ENCODE data around the gene UGT2A2. TPM values are rescaled to one million over a fixed set of nuclear protein-coding genes. Genes with fewer than 3 reads are reported as not detected.
"Not testable (repeated sequence)": the region's sequence is repeated elsewhere in the genome, so short reads cannot be mapped to it uniquely, and the experiment has no call there.

The UGT2A2 gene
- total RNA-seq = not detected
- not detected for polyA plus RNA-seq

DNA sequence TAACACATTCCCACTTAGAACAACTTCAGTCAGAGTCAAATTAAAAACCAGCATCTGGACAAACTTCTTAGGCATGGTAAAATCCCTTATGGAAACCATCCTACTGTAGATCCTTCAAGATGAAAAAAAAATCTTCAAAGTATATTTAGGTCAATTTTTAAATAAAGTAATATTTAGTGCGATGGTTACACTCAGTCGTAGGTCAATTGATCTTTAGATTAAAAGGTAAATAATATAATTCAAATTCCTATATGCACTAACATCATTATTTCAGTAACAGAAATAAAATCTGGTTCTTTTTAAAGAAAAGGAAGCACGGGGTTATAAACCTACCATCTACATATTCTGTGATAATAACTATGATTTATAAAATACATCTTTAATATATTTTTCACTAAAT is at the start of gene UGT2A2:
TSS of gene UGT2A2 (minus strand) at position 101 of the 400 bp plus-strand sequence. CDS start at position 99, 2 bp downstream.
- Histone ChIP-seq H3K9me3 (ENCODE audit: control insufficient read depth in 1 of 2, low read length in 2 of 2) (no peaks in the 10 kb centered on the region), H3K27ac (ENCODE audit: low read depth, low read length) (no peak within 1 kb of the TSS), H3K36me3 (ENCODE audit: insufficient read depth, low read length) (no peaks in the 10 kb centered on the region), H3K27me3 (ENCODE audit: insufficient read depth, low read length) (no peaks in the 10 kb centered on the region), H3K4me3 (ENCODE audit: low read length in 2 of 2) (no peak within 1 kb of the TSS), H3K4me1 (ENCODE audit: insufficient read depth, low read length) (no peaks in the 10 kb centered on the region)
- no peak within 1 kb of the TSS for H3K27ac Mint-ChIP-seq
- no peaks in the 10 kb centered on the region for H3K36me3 Mint-ChIP-seq
- no peaks in the 10 kb centered on the region for H3K4me1 Mint-ChIP-seq
- H3K27me3 Mint-ChIP-seq = no peaks in the 10 kb centered on the region
- no peak within 1 kb of the TSS for H3K4me3 Mint-ChIP-seq
- DNase-seq = no peak
- intact Hi-C loops (cut with micrococcal nuclease) = no loop called here
- ChIA-PET POLR2A (ENCODE audit: partially characterized antibody) (no interaction called here), CTCF (ENCODE audit: partially characterized antibody) (no interaction called here)
- H3K9me3 Mint-ChIP-seq = peaks cover 0 to 3% (median 0%) of the 10 kb centered on the region in 8 donors

DNA sequence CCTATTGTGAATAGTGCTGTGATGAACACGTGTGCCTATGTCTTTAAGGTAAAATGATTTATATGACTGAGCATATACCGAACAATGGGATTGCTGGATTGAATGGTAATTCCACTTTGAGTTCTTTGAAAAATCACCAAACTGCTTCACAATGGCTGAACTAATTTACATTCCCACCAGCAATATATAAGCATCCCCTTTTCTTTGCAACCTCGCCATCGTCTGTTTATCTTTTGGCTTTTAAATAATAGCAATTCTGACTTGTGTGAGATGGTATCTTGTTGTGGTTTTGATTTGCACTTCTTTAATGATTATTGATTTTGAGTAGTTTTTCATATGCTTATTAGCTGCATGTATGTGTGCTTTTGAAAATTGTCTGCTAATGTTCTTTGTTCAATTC is 45.4 kb upstream of the UGT2A2 start:
- Mint-ChIP-seq H3K36me3 (no peaks in the 10 kb centered on the region), H3K27me3 (no peaks in the 10 kb centered on the region), H3K9me3 (peaks cover 0 to 2% (median 0%) of the 10 kb centered on the region in 8 donors), H3K4me3 (no peak overlapping the region), H3K27ac (no peak overlapping the region), H3K4me1 (peaks cover 0 to 4% (median 3%) of the 10 kb centered on the region in 4 donors)
- H3K4me3 ChIP-seq (ENCODE audit: low read length in 2 of 2) = no peak overlapping the region
- no peak overlapping the region for H3K27ac ChIP-seq (ENCODE audit: low read depth, low read length)
- intact Hi-C loops (cut with micrococcal nuclease) = no loop called here
- ChIA-PET CTCF (ENCODE audit: partially characterized antibody) (interaction anchor here (1.0 kb wide), 1 partner anchor 138 kb away, joined by 3 read pairs; no protein-coding TSS in a partner anchor), POLR2A (ENCODE audit: partially characterized antibody) (no interaction called here)
- no peaks in the 10 kb centered on the region for H3K27me3 ChIP-seq (ENCODE audit: insufficient read depth, low read length)
- H3K36me3 ChIP-seq (ENCODE audit: insufficient read depth, low read length) = no peaks in the 10 kb centered on the region
- DNase-seq = no peak
- H3K4me1 ChIP-seq (ENCODE audit: insufficient read depth, low read length) = no peaks in the 10 kb centered on the region
- no peaks in the 10 kb centered on the region for H3K9me3 ChIP-seq (ENCODE audit: control insufficient read depth in 1 of 2, low read length in 2 of 2)

DNA sequence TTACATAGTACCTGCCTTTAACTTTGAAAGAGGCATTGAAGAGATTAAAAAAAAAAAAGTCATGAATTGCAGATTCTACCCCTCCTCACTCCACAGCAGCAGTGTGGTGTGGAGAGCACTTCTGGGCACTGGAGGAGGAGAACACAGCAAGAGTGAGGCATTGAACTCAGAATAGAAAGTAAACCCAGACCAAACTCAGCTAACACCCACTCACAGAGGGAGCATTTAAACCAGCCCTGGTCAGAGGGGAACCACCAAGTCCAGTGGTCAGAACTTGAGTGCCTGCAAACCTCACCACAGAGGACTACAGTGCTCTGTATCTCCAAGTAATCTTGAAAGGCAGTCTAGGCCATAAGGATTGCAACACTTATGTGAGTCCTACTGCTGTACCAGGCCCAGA is 29.2 kb upstream of the UGT2A2 start:
- intact Hi-C loops (cut with micrococcal nuclease) = no loop called here
- Mint-ChIP-seq H3K27ac (no peak overlapping the region), H3K36me3 (no peaks in the 10 kb centered on the region), H3K9me3 (peaks cover 0 to 6% (median 0%) of the 10 kb centered on the region in 8 donors), H3K4me1 (no peaks in the 10 kb centered on the region), H3K27me3 (no peaks in the 10 kb centered on the region), H3K4me3 (no peak overlapping the region)
- no peak for DNase-seq
- Histone ChIP-seq H3K27ac (ENCODE audit: low read depth, low read length) (no peak overlapping the region), H3K4me3 (ENCODE audit: low read length in 2 of 2) (no peak overlapping the region), H3K9me3 (ENCODE audit: control insufficient read depth in 1 of 2, low read length in 2 of 2) (no peaks in the 10 kb centered on the region), H3K27me3 (ENCODE audit: insufficient read depth, low read length) (no peaks in the 10 kb centered on the region), H3K4me1 (ENCODE audit: insufficient read depth, low read length) (no peaks in the 10 kb centered on the region), H3K36me3 (ENCODE audit: insufficient read depth, low read length) (no peaks in the 10 kb centered on the region)
- CTCF ChIA-PET (ENCODE audit: partially characterized antibody) = interaction anchor here (0.7 kb wide), 1 partner anchor 531 kb away, joined by 4 read pairs; no protein-coding TSS in a partner anchor
- POLR2A ChIA-PET (ENCODE audit: partially characterized antibody) = no interaction called here

DNA sequence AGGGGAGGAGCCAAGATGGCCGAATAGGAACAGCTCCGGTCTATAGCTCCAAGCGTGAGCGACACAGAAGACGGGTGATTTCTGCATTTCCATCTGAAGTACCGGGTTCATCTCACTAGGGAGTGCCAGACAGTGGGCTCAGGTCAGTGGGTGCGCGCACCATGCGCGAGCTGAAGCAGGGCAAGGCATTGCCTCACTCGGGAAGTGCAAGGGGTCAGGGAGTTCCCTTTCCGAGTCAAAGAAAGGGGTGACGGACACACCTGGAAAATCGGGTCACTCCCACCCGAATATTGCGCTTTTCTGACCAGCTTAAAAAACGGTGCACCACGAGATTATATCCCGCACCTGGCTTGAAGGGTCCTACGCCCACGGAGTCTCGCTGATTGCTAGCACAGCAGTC is 24.6 kb upstream of the UGT2A2 start:
- POLR2A ChIA-PET (ENCODE audit: partially characterized antibody); H3K36me3 Mint-ChIP-seq; H3K27ac ChIP-seq (ENCODE audit: low read depth, low read length); H3K27me3 ChIP-seq (ENCODE audit: insufficient read depth, low read length); H3K4me3 Mint-ChIP-seq; CTCF ChIA-PET (ENCODE audit: partially characterized antibody); H3K27ac Mint-ChIP-seq; H3K27me3 Mint-ChIP-seq; H3K36me3 ChIP-seq (ENCODE audit: insufficient read depth, low read length); H3K4me3 ChIP-seq (ENCODE audit: low read length in 2 of 2); intact Hi-C loops (cut with micrococcal nuclease); H3K9me3 ChIP-seq (ENCODE audit: control insufficient read depth in 1 of 2, low read length in 2 of 2): not testable (repeated sequence)
- H3K4me1 Mint-ChIP-seq = peaks cover 1 to 14% (median 6%) of the 10 kb centered on the region in 4 donors
- peaks cover 16% of the 10 kb centered on the region for H3K4me1 ChIP-seq (ENCODE audit: insufficient read depth, low read length)
- H3K9me3 Mint-ChIP-seq = peaks cover 0 to 20% (median 11%) of the 10 kb centered on the region in 8 donors
- DNase-seq = peak in 1 of 5 donors; percentile 23

DNA sequence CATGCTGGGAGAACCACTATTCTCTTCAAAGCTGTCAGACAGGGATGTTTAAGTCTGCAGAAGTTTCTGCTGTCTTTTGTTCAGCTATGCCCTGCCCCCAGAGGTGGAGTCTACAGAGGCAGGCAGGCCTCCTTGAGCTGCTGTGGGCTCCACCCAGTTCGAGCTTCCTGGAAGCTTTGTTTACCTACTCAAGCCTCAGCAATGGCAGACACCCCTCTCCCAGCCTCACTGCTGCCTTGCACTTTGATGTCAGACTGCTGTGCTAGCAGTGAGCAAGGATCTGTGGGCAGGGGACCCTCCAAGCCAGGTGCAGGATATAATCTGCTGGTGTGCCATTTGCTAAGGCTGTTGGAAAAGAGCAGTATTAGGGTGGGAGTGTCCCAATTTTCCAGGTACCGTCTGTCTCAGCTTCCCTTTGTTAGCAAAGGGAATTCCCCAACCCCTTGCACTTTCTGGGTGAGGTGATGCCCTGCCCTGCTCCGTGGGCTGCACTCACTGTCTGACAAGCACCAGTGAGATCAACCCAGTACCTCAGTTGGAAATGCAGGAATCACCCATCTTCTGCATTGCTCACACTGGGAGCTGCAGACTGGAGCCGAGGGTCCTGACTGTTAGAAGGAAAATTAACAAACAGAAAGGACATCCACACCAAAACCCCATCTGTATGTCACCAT is 21.8 kb upstream of the UGT2A2 start:
- peak overlapping the region in 5 of 7 donors; percentile 17 to 71 (median 46) for H3K27ac Mint-ChIP-seq
- Histone ChIP-seq H3K4me1 (ENCODE audit: insufficient read depth, low read length) (peaks cover 16% of the 10 kb centered on the region), H3K4me3 (ENCODE audit: low read length in 2 of 2) (peak overlapping the region in 1 of 2 donors; percentile 17)
- H3K27ac ChIP-seq (ENCODE audit: low read depth, low read length); H3K27me3 ChIP-seq (ENCODE audit: insufficient read depth, low read length); H3K36me3 ChIP-seq (ENCODE audit: insufficient read depth, low read length); H3K36me3 Mint-ChIP-seq; H3K9me3 ChIP-seq (ENCODE audit: control insufficient read depth in 1 of 2, low read length in 2 of 2); CTCF ChIA-PET (ENCODE audit: partially characterized antibody); H3K27me3 Mint-ChIP-seq; intact Hi-C loops (cut with micrococcal nuclease): not testable (repeated sequence)
- peaks cover 0 to 20% (median 12%) of the 10 kb centered on the region in 8 donors for H3K9me3 Mint-ChIP-seq
- H3K4me3 Mint-ChIP-seq = peak overlapping the region in 3 of 8 donors; percentile 22 to 47 (median 33)
- peak; percentile 10 to 39 (median 35) for DNase-seq
- POLR2A ChIA-PET (ENCODE audit: partially characterized antibody) = interaction anchor here (0.8 kb wide), 1 partner anchor 99 kb away, joined by 4 read pairs; the partner anchor contains the start of gene SULT1B1
- H3K4me1 Mint-ChIP-seq = peaks cover 1 to 20% (median 6%) of the 10 kb centered on the region in 4 donors

DNA sequence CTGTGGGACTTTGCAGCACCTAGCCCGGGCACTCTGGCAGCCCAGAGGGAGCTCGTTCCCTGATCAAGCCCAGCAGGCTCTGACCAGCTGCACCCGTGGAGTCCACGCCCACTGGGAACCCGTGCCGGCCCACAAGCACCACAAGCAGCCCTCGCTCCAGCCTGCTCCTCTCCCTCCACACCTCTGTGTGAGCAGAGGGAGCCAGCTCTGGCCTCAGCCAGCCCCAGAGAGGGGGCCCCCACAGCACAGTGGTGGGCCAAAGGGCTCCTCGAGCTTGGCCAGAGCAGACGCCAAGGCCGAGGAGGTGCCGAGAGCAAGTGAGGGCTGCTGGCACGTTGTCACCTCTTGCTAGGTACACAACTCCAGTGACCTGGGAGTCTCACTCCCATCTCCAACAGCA is 18.7 kb upstream of the UGT2A2 start:
- Histone ChIP-seq H3K4me1 (ENCODE audit: insufficient read depth, low read length) (peaks cover 16% of the 10 kb centered on the region), H3K36me3 (ENCODE audit: insufficient read depth, low read length) (no peaks in the 10 kb centered on the region), H3K27me3 (ENCODE audit: insufficient read depth, low read length) (no peaks in the 10 kb centered on the region), H3K4me3 (ENCODE audit: low read length in 2 of 2) (no peak overlapping the region), H3K9me3 (ENCODE audit: control insufficient read depth in 1 of 2, low read length in 2 of 2) (no peaks in the 10 kb centered on the region), H3K27ac (ENCODE audit: low read depth, low read length) (no peak overlapping the region)
- peak in 1 of 5 donors; percentile 7 for DNase-seq
- POLR2A ChIA-PET (ENCODE audit: partially characterized antibody) = no interaction called here
- Mint-ChIP-seq H3K27ac (no peak overlapping the region), H3K36me3 (no peaks in the 10 kb centered on the region), H3K27me3 (no peaks in the 10 kb centered on the region), H3K4me1 (peaks cover 1 to 20% (median 6%) of the 10 kb centered on the region in 4 donors), H3K9me3 (peaks cover 0 to 15% (median 6%) of the 10 kb centered on the region in 8 donors), H3K4me3 (no peak overlapping the region)
- intact Hi-C loops (cut with micrococcal nuclease) = no loop called here
- CTCF ChIA-PET (ENCODE audit: partially characterized antibody) = interaction anchor here (1.1 kb wide), 1 partner anchor 10 kb away, joined by 3 read pairs; no protein-coding TSS in a partner anchor

DNA sequence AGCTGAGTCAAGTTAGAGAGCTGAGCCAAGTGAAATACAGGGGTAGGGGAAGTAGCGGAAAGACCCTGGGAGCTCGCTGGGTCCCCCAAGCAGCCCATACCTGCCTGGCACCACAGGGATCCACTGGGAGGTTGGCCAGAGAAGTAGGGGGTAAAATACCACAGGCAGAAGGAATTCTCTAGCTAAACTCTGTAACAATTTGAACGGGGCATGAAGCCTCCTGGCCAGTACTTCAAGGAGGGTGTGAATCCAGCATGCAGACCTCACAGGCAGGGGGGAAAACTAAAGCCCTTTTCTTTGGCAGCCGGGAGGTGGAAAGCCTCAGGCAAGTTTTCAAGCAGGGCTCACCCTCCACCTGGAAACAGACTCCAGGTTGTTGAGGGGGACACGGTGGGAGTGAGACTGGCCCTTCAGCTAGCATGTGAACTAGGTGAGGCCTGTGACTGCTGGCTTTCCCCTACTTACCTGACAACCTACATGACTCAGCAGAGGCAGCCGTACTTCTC is 17.3 kb upstream of the UGT2A2 start:
- Mint-ChIP-seq H3K27ac (no peak overlapping the region), H3K4me1 (peaks cover 0 to 14% (median 5%) of the 10 kb centered on the region in 4 donors), H3K36me3 (no peaks in the 10 kb centered on the region), H3K27me3 (no peaks in the 10 kb centered on the region), H3K4me3 (no peak overlapping the region), H3K9me3 (peaks cover 0 to 7% (median 0%) of the 10 kb centered on the region in 8 donors)
- ChIA-PET POLR2A (ENCODE audit: partially characterized antibody) (no interaction called here), CTCF (ENCODE audit: partially characterized antibody) (no interaction called here)
- intact Hi-C loops (cut with micrococcal nuclease) = no loop called here
- DNase-seq = peak in 1 of 5 donors; percentile 12
- Histone ChIP-seq H3K4me3 (ENCODE audit: low read length in 2 of 2) (no peak overlapping the region), H3K27ac (ENCODE audit: low read depth, low read length) (no peak overlapping the region), H3K36me3 (ENCODE audit: insufficient read depth, low read length) (no peaks in the 10 kb centered on the region), H3K4me1 (ENCODE audit: insufficient read depth, low read length) (peaks cover 16% of the 10 kb centered on the region), H3K27me3 (ENCODE audit: insufficient read depth, low read length) (no peaks in the 10 kb centered on the region), H3K9me3 (ENCODE audit: control insufficient read depth in 1 of 2, low read length in 2 of 2) (no peaks in the 10 kb centered on the region)
